ENCODE measurements around the gene TEX38.
"Not testable (repeated sequence)": the region's sequence is repeated elsewhere in the genome, so short reads cannot be mapped to it uniquely, and the experiment has no call there.

Gene TEX38

GRCh38 chr1:46656643-46657042 is 15.0 kb upstream of the TEX38 start:
- DNase-seq = no peak

- no peak for DNase-seq
Measured at GRCh38 chr1:46657775-46658174, 13.9 kb upstream of the TEX38 start.

- DNase-seq = no peak
Measured at GRCh38 chr1:46659307-46659870, 12.3 kb upstream of the TEX38 start.

- not testable (repeated sequence) for DNase-seq
Measured at GRCh38 chr1:46660116-46660515, 11.5 kb upstream of the TEX38 start.

- not testable (repeated sequence) for DNase-seq
Measured at GRCh38 chr1:46662919-46663318, 8.7 kb upstream of the TEX38 start.

DNA sequence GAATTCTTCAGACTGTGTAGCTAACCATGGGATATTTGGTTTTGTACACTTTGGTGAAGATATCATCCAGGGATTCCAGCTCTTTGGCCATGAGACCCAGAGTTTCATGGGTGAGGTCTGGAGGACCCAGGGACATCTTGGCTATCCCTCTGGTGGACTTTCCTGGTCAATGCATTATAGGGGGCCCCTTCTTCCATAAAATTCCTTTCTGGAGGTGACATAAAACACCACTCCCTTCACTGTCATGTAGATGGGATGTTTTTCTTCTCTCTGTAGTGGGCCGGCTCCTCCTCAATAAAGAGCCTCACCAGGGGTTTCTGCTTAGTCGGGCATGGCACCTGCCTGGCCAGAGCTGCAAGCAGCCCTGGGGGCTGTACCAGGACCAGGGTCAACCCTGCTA is 5.7 kb upstream of the TEX38 start:
- DNase-seq = no peak

DNA sequence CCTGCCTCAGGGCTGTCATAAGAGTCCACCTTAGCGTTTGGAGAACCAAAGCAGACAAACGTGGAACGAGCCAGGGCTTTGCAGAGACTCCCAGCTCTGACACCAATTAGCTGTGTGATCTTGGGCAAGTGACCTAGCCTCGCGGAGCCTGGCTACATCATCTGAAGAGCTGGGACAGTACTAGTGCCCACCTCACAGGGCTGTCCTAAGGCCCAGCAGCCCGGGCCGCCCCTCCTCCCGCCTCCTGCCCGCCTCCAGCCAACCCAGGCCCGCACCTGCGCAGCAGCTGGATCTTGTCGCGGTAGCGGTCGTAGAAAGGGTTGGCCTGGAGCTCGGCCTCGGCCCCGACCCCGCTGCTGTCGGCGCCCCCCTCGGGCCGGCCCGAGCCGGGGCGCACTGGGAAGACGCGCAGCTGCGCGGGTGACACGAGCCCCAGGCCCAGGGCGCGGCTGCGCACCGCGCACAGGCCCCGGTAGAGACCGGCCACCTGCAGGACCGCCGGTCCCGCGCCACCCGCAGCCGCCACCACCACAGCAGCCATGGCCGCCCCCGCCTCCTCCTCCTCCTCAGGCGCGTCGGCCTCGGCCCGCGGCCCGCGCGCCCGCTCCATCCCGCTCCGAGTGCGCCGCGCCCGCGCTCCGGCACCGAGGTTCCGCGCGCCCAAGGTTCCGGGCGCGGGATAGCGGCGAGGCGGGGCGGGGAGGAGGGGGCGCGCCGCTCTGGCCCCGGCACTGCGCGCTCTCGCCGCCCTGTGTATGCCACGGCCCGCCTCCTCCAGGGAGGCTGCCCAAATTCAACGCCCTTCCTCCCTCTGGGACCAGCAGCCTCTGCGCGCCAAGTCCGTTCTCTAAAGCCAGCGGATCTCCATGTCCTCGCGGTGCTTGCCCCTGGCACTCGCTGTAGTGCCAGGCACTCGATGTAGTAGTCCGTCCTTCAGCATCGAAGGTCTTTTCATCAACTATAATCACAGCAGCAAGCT is 3.6 kb upstream of the TEX38 start, which contains the start of gene ATPAF1:
Gene ATPAF1 (minus strand): TSS at position 583 of the 979 bp plus-strand sequence. CDS start 42 bp downstream, at position 541.
- no peak for DNase-seq

GRCh38 chr1:46670134-46670533 is 1.5 kb upstream of the TEX38 start:
- DNase-seq = no peak

- no peak for DNase-seq
Measured at GRCh38 chr1:46672696-46673095, 1.0 kb downstream of the TEX38 start.

DNA sequence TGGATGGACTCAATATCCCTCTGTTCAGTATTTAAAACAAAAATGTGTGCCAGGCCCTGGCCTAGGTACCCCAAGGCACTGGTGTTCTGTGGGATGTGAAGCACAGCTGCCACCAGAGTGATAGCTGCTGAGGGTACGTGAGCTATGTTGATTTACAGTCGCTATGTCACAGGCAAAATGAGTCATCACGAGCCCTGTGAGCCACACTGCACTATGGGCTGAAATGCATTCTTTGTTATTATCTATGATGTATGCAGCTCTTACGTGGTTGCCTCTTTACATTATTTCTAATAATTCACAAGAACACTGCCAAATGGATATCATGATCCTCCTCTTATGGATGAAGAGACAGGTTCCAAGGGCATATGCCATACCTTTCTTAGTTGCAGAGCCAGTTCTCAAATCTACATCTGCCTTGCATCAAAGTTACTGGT is 2.1 kb downstream of the TEX38 start:
- no peak for DNase-seq

GRCh38 chr1:46675549-46676314 is 4.1 kb downstream of the TEX38 start:
- no peak for DNase-seq

- DNase-seq = no peak
Measured at GRCh38 chr1:46676531-46676930, 4.9 kb downstream of the TEX38 start.

DNA sequence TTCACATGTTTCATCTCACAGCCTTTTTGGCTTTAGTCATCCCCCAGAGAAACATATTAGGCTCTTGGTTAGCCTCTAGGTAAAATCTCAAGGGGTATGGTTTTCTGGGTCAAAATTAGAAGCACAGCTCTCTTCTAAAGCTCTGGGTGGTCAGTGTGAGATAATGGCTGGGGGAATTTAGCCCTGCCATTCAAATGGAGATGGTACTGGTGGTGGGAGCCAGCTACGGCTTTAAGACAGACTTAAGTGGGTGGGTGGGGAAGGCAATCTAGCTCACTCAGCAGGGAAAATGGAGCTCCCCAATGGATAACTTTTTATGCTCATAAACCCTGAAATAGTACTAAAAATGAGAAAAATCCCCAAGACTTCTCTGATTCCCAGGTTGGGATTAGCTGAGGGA is 5.7 kb downstream of the TEX38 start:
- DNase-seq = no peak

GRCh38 chr1:46679789-46680573 is 8.3 kb downstream of the TEX38 start:
- no peak for DNase-seq

GRCh38 chr1:46681333-46682034 is 9.8 kb downstream of the TEX38 start:
- no peak for DNase-seq

GRCh38 chr1:46682064-46682463 is 10.4 kb downstream of the TEX38 start:
- DNase-seq = no peak

DNA sequence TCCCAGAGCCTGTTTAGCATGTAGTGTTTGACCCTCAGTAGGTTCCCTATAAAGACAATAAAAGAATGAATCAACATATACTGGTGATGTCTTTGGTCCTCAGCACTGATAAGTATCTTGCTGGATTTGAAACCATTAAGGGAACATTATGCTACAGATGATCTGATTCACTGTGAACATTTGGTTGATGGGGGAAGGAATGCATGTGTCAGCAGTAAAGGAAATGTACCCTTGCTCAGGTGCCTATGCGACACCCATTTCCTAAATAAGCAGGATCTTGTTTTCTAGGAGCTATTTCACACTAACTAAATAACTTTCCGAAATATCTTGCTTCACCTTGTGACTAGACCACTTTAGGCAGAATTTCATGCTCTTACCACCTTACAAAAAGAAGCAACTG is 13.0 kb downstream of the TEX38 start:
- DNase-seq = no peak

DNA sequence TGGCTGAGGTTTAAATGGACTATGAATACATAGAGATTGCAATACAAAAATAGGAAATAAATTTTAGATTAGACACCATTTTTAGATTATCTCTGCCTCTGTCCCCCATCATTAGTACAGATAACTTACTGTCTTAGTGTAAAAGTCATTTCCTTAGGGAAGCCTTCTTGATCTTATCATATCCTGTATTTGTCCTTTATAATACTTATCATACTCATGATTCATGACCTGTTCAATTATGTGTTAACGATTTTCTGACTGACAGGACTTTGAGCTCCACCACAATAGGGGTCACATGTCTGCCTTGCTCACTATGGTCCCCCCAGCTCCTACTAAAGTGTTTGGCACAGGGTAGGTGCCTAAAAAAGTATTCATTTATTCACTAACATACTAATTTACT is 14.6 kb downstream of the TEX38 start:
- no peak for DNase-seq

- DNase-seq = peak; percentile 28
Measured at GRCh38 chr1:46687093-46687659, 15.5 kb downstream of the TEX38 start.

GRCh38 chr1:46687921-46688509 is 16.4 kb downstream of the TEX38 start:
- no peak for DNase-seq

- no peak for DNase-seq
Measured at GRCh38 chr1:46689356-46689755, 17.7 kb downstream of the TEX38 start.

All from NCI-H1694 (cell line).